GM18861 (cell line): ENCODE measurements around the gene NEK2.
A peak's percentile ranks its signal among the peaks of the same experiment; 100 is the strongest.
"Not testable (repeated sequence)": the region's sequence is repeated elsewhere in the genome, so short reads cannot be mapped to it uniquely, and the experiment has no call there.

ENCODE experiments used
- ATAC-seq: cut with Tn5 transposase; IDR thresholded peaks from one replicate; pipeline ENCODE4 v1.9.1; 2021; ENCODE audit not compliant: unreplicated experiment

The NEK2 gene

GRCh38 chr1:211695135-211695816 is 19.9 kb upstream of the NEK2 start:
- ATAC-seq, result no peak

GRCh38 chr1:211693911-211694310 is 18.5 kb upstream of the NEK2 start:
- not testable (repeated sequence) for ATAC-seq

GRCh38 chr1:211688421-211688820 is 13.0 kb upstream of the NEK2 start:
- no peak for ATAC-seq

- no peak for ATAC-seq
These were observed 12.2 kb upstream of the NEK2 start for GRCh38 chr1:211687462-211688215.

GRCh38 chr1:211685823-211686222 is 10.4 kb upstream of the NEK2 start:
- no peak for ATAC-seq

- ATAC-seq, result no peak
These were observed 9.4 kb upstream of the NEK2 start for GRCh38 chr1:211684791-211685190.

GRCh38 chr1:211684331-211684730 is 8.9 kb upstream of the NEK2 start:
- ATAC-seq, result no peak

- no peak for ATAC-seq
These were observed 8.2 kb upstream of the NEK2 start for GRCh38 chr1:211683396-211684297.

- ATAC-seq, result not testable (repeated sequence)
These were observed 6.8 kb upstream of the NEK2 start for GRCh38 chr1:211682186-211682585.

- ATAC-seq, result peak; percentile 77
These were observed 5.4 kb upstream of the NEK2 start for GRCh38 chr1:211680752-211681327.

GRCh38 chr1:211677659-211678058 is 2.2 kb upstream of the NEK2 start:
- no peak for ATAC-seq

GRCh38 chr1:211676761-211677160 is 1.3 kb upstream of the NEK2 start:
- no peak for ATAC-seq

GRCh38 chr1:211676106-211676583 is 724 bp upstream of the NEK2 start:
- no peak for ATAC-seq

- no peak for ATAC-seq
These were observed 8.3 kb downstream of the NEK2 start for GRCh38 chr1:211667065-211667617.

GRCh38 chr1:211660718-211661222 is 14.7 kb downstream of the NEK2 start:
- ATAC-seq, result no peak

GRCh38 chr1:211656728-211657127 is 18.7 kb downstream of the NEK2 start:
- no peak for ATAC-seq

- no peak for ATAC-seq
These were observed 20.3 kb downstream of the NEK2 start for GRCh38 chr1:211654838-211655787.

GRCh38 chr1:211653959-211654496 is 21.4 kb downstream of the NEK2 start:
- ATAC-seq, result no peak

GRCh38 chr1:211653293-211653692 is 22.1 kb downstream of the NEK2 start:
- no peak for ATAC-seq
